ENCODE measurements around the gene MEGF6. TPM values are rescaled to one million over a fixed set of nuclear protein-coding genes. Genes with fewer than 3 reads are reported as not detected.

The MEGF6 gene
- total RNA-seq, 1 donor from 2014 or later = 33.3 TPM

- no peak for DNase-seq (ENCODE audit: low read depth)
- TF ChIP-seq CTCF (conservative IDR thresholded peaks at IDR 0.05; ENCODE audit: low read depth, low read length) = no peak
- H3K4me3 ChIP-seq (ENCODE audit: low read depth, low read length) = no peak overlapping the region
Observed at GRCh38 chr1:3440711-3441409, 170.4 kb downstream of the MEGF6 start.

GRCh38 chr1:3440300-3440681 is 171.0 kb downstream of the MEGF6 start:
- DNase-seq (ENCODE audit: low read depth) = no peak
- no peak for TF ChIP-seq CTCF (conservative IDR thresholded peaks at IDR 0.05; ENCODE audit: low read depth, low read length)
- no peak overlapping the region for H3K4me3 ChIP-seq (ENCODE audit: low read depth, low read length)

Other genes with a start within 250 kb of the MEGF6 start
- gene ARHGEF16, start 156.8 kb downstream of the MEGF6 start, total RNA-seq = 27.1 and 36.6 TPM in 2 replicates
- gene TPRG1L, start 13.5 kb upstream of the MEGF6 start, total RNA-seq = 8.1 and 12.4 TPM in 2 replicates
- 17.0 and 26.3 TPM in 2 replicates for gene WRAP73, start 38.6 kb upstream of the MEGF6 start, total RNA-seq
- not detected in 2 replicates for gene TP73, start 41.0 kb upstream of the MEGF6 start, total RNA-seq
- gene CCDC27, start 140.9 kb upstream of the MEGF6 start, total RNA-seq = not detected in 2 replicates
- gene SMIM1, start 161.2 kb upstream of the MEGF6 start, total RNA-seq = 3.6 TPM in 1 of 2 replicates, not detected in the other
- gene LRRC47, start 185.0 kb upstream of the MEGF6 start, total RNA-seq = 36.4 and 38.9 TPM in 2 replicates
- 18.3 and 18.4 TPM in 2 replicates for gene CEP104, start 245.7 kb upstream of the MEGF6 start, total RNA-seq
- gene DFFB, start 246.0 kb upstream of the MEGF6 start, total RNA-seq = 6.1 and 6.2 TPM in 2 replicates

All from epithelial cell of proximal tubule (primary cell).